Spleen (tissue), 11 donors: ENCODE results near the gene OTOG. TPM values are rescaled to one million over a fixed set of nuclear protein-coding genes. Genes with fewer than 3 reads are reported as not detected.

ENCODE experiments used
- DNase-seq: peaks from one replicate; pipeline ENCODE4 v3.0.0-alpha.2; 2020
- H3K27ac ChIP-seq, 8 donors: fragments of 200-600 bp; sonication (generic) in 7 of 8; 1 replicate in 4 of 8; 2 replicates in 4 of 8; pipeline versions ENCODE4 v1.5.0 to v1.8.0; 2016 to 2021; ENCODE audit warnings: inconsistent platforms in 4 of 8, mild to moderate bottlenecking in 4 of 8, moderate library complexity in 1 of 8
- H3K27me3 ChIP-seq, 7 donors: fragments of 200-600 bp; sonication (generic) in 6 of 7; replicated peaks in 1 of 7; 1 replicate in 4 of 7; 2 replicates in 3 of 7; pipeline versions ENCODE4 v1.5.0 to v1.8.0; 2016 to 2021; ENCODE audit warnings: inconsistent platforms in 3 of 7, mild to moderate bottlenecking in 1 of 7
- H3K36me3 ChIP-seq, 6 donors: fragments of 200-600 bp; sonication (generic) in 5 of 6; 1 replicate in 4 of 6; 2 replicates in 2 of 6; pipeline versions ENCODE4 v1.5.0 to v1.8.0; 2016 to 2021; ENCODE audit warnings: inconsistent platforms in 2 of 6
- H3K4me1 ChIP-seq, 6 donors: fragments of 200-600 bp; sonication (generic) in 5 of 6; 1 replicate in 3 of 6; 2 replicates in 3 of 6; pipeline versions ENCODE4 v1.5.0 to v1.8.0; 2016 to 2021; ENCODE audit warnings: inconsistent platforms in 3 of 6
- H3K4me3 ChIP-seq, 8 donors: fragments of 200-600 bp; sonication (generic) in 7 of 8; 1 replicate in 4 of 8; 2 replicates in 4 of 8; pipeline versions ENCODE4 v1.5.0 to v1.8.0; 2016 to 2021; ENCODE audit warnings: inconsistent platforms in 4 of 8, mild to moderate bottlenecking in 4 of 8, moderate library complexity in 2 of 8
- H3K9me3 ChIP-seq, 8 donors: fragments of 200-600 bp; sonication (generic) in 7 of 8; 1 replicate in 4 of 8; 2 replicates in 4 of 8; pipeline versions ENCODE4 v1.5.0 to v1.8.0; 2016 to 2021; ENCODE audit warnings: inconsistent platforms in 4 of 8
- CTCF ChIP-seq, 11 experiments: fragments of 200-600 bp in 7 of 11; fragments of 450-650 bp in 4 of 11; sonication (generic) in 4 of 11; IDR thresholded peaks in 8 of 11; conservative IDR thresholded peaks in 3 of 11; 1 replicate in 7 of 11; 2 replicates in 4 of 11; pipeline versions ENCODE4 v1.4.0 to v1.8.0; 2016 to 2021; ENCODE audit warnings: antibody characterized with exemption in 11 of 11, inconsistent platforms in 4 of 11, mild to moderate bottlenecking in 1 of 11
- POLR2A ChIP-seq, 3 donors: fragments of 450-650 bp; IDR thresholded peaks; one replicate each; pipeline ENCODE4 v1.5.1; 2017; ENCODE audit warnings: antibody characterized with exemption in 3 of 3, mild to moderate bottlenecking in 1 of 3
- POLR2AphosphoS5 ChIP-seq, 3 donors: sonication (generic); formaldehyde crosslinking; IDR thresholded peaks; one replicate each; pipeline ENCODE4 v1.5.1; 2017; ENCODE audit warnings: antibody characterized with exemption in 3 of 3
- WGBS, 5 donors: extraction: QIAGEN DNeasy Blood & Tissue Kit in 3 of 5; methylation state at CpG; one replicate each; pipeline versions ENCODE4 v1.1.5 to v1.1.7; 2013 to 2018; 5-methylcytosine and 5-hydroxymethylcytosine counted together
- intact Hi-C: fragments of 100-400 bp; cut with DNase I; formaldehyde crosslinking; loops from one replicate; pipeline ENCODE4 v1.15.0; 2023; ENCODE audit warnings: low total_unique reads
- polyA plus RNA-seq, 3 donors: library from polyadenylated mRNA; stranded (reverse); fragments of 200-250 nt; gene quantifications; one replicate each; pipeline ENCODE4 v1.2.1, GENCODE V29; 2013
- total RNA-seq, 7 donors: library from RNA; depleted of rRNA in 3 of 7; stranded (reverse); fragments of >200 nt in 3 of 7; fragmentation: NEBNext Ultra II Directional in 4 of 7; extraction: Animal tissue kit (Norgen Biotek cat#: 25700) in 4 of 7; gene quantifications; one replicate each; pipeline versions ENCODE4 v1.1.0 to v1.2.1, GENCODE V29; 2016 to 2021
- donor health status: healthy with polysubstance abuse.
- donor health status: DM: no; HTN: no; CAD: no; lungs with moderate emphysema.
- donor health status: DM: no; HTN: no; CAD: no.
- donor health status: Bipolar disorder and iron deficiency.
- donor health status: healthy.
- donor health status: DM: no; HTN: no; CAD: no.
- donor health status: DM: yes; HTN: yes; CAD: no.

Gene OTOG
- total and polyA plus RNA-seq, 10 donors: not detected

- TF ChIP-seq CTCF (IDR thresholded peaks at IDR 0.05 in 8 of 11, conservative IDR thresholded peaks at IDR 0.05 in 3 of 11) (no peak), POLR2AphosphoS5 (IDR thresholded peaks at IDR 0.05) (no peak), POLR2A (IDR thresholded peaks at IDR 0.05) (no peak)
- intact Hi-C loops: no loop called here
- no peak overlapping the region for H3K4me3 ChIP-seq
- WGBS, 5 donors: 66 to 86% (median 78%) methylated on average over 10 to 14 of the region's 14 CpGs
- H3K27me3 ChIP-seq: peaks cover 0 to 14% (median 0%) of the 10 kb centered on the region in 7 donors
- H3K27ac ChIP-seq: no peak overlapping the region
- DNase-seq: no peak
- H3K9me3 ChIP-seq: no peaks in the 10 kb centered on the region
- H3K4me1 ChIP-seq: no peaks in the 10 kb centered on the region
- H3K36me3 ChIP-seq: no peaks in the 10 kb centered on the region
Measured at GRCh38 chr11:17633987-17634775, 87.1 kb downstream of the OTOG start.

- no peak for DNase-seq
- Histone ChIP-seq H3K9me3 (no peaks in the 10 kb centered on the region), H3K27ac (no peak overlapping the region), H3K4me1 (no peaks in the 10 kb centered on the region), H3K36me3 (no peaks in the 10 kb centered on the region), H3K27me3 (peaks cover 0 to 6% (median 0%) of the 10 kb centered on the region in 7 donors), H3K4me3 (no peak overlapping the region)
- intact Hi-C loops: no loop called here
- TF ChIP-seq POLR2A (IDR thresholded peaks at IDR 0.05) (no peak), POLR2AphosphoS5 (IDR thresholded peaks at IDR 0.05) (no peak), CTCF (IDR thresholded peaks at IDR 0.05 in 8 of 11, conservative IDR thresholded peaks at IDR 0.05 in 3 of 11) (no peak)
- WGBS, 5 donors: 77 to 81% (median 78%) methylated on average over 7 to 25 of the region's 25 CpGs
Measured at GRCh38 chr11:17634776-17635550, 87.9 kb downstream of the OTOG start.

- H3K36me3 ChIP-seq: no peaks in the 10 kb centered on the region
- H3K27me3 ChIP-seq: peaks cover 0 to 8% (median 0%) of the 10 kb centered on the region in 7 donors
- WGBS, 5 donors: 60 to 83% (median 81%) methylated on average over 1 to 9 of the region's 9 CpGs
- TF ChIP-seq POLR2AphosphoS5 (IDR thresholded peaks at IDR 0.05) (no peak), CTCF (IDR thresholded peaks at IDR 0.05 in 8 of 11, conservative IDR thresholded peaks at IDR 0.05 in 3 of 11) (no peak), POLR2A (IDR thresholded peaks at IDR 0.05) (no peak)
- H3K27ac ChIP-seq: no peak overlapping the region
- intact Hi-C loops: no loop called here
- no peak for DNase-seq
- no peaks in the 10 kb centered on the region for H3K4me1 ChIP-seq
- no peaks in the 10 kb centered on the region for H3K9me3 ChIP-seq
- no peak overlapping the region for H3K4me3 ChIP-seq
Measured at GRCh38 chr11:17635551-17635938, 88.5 kb downstream of the OTOG start.

GRCh38 chr11:17636721-17637120 lies 89.7 kb downstream of the OTOG start:
- Histone ChIP-seq H3K27me3 (peaks cover 0 to 7% (median 0%) of the 10 kb centered on the region in 7 donors), H3K4me3 (no peak overlapping the region), H3K27ac (no peak overlapping the region), H3K36me3 (no peaks in the 10 kb centered on the region), H3K9me3 (no peaks in the 10 kb centered on the region), H3K4me1 (no peaks in the 10 kb centered on the region)
- intact Hi-C loops: no loop called here
- TF ChIP-seq POLR2AphosphoS5 (IDR thresholded peaks at IDR 0.05): no peak
- TF ChIP-seq CTCF (IDR thresholded peaks at IDR 0.05 in 8 of 11, conservative IDR thresholded peaks at IDR 0.05 in 3 of 11): no peak
- TF ChIP-seq POLR2A (IDR thresholded peaks at IDR 0.05): no peak
- 74 to 86% (median 85%) methylated on average over 5 of the region's 5 CpGs for WGBS, 5 donors
- DNase-seq: no peak
